Measurements from ENCODE around the gene RNF223.
"Not testable (repeated sequence)": the region's sequence is repeated elsewhere in the genome, so short reads cannot be mapped to it uniquely, and the experiment has no call there.

Gene RNF223

GRCh38 chr1:1106510-1107221 is 32.6 kb upstream of the RNF223 start:
- no peak for DNase-seq

DNA sequence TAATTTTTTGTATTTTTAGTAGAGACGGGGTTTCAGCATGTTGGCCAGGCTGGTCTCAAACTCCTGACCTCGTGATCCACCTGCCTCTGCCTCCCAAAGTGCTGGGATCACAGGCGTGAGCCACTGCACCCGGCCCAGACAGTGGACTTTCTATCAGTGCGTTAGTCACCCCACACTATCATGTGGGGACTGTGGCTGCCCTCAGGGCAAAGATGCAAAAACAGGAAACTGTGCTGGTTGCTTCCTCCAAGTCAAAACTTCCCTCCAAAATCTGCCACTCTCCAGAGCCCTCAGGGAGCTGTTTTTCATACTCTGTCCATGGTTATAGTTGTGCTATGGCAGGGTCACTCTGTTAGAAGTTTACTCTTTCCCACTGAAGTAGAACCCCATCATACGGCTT is 30.0 kb upstream of the RNF223 start:
- DNase-seq: not testable (repeated sequence)

DNA sequence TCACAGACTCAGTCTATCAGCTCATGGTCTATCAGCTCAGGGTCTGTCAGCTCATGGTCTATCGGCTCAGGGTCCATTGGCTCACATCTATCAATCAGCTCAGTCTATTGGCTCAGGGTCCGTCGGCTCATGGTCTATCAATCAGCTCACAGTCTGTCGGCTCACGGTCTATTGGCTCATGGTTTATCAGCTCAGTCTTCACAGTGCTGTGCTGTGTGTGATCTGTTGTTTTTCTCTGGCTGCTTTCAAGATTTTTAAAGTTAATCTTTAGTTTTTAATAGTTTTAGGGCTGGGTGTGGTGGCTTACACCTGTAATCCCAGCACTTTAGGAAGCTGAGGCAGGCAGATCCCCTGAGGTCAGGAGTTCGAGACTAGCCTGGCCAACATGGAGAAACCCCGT is 27.4 kb upstream of the RNF223 start:
- DNase-seq: no peak

- no peak for DNase-seq
Observed at GRCh38 chr1:1100296-1100695, 26.2 kb upstream of the RNF223 start.

- DNase-seq: no peak
Observed at GRCh38 chr1:1099506-1100183, 25.5 kb upstream of the RNF223 start.

GRCh38 chr1:1098681-1099421 is 24.7 kb upstream of the RNF223 start:
- no peak for DNase-seq

- DNase-seq: not testable (repeated sequence)
Observed at GRCh38 chr1:1096136-1096535, 22.0 kb upstream of the RNF223 start.

DNA sequence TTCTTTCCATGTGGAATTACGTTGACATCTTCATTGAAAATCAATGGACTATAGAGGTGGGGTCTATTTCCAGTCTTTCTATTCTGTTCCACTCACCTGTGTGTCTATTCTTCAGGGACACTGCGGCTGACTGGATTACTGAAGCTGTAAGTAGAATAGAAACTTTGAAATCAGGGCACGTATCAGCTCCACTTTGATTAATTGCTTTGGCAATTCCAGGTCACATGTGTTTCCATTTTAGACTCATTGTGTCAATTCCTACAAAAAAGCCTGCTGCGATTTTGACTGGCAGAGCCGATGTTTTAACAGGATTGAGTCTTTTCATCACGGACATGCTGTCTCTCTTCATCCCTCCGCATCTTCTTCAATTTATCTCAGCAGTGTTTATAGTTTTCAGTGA is 20.9 kb upstream of the RNF223 start:
- DNase-seq: no peak

DNA sequence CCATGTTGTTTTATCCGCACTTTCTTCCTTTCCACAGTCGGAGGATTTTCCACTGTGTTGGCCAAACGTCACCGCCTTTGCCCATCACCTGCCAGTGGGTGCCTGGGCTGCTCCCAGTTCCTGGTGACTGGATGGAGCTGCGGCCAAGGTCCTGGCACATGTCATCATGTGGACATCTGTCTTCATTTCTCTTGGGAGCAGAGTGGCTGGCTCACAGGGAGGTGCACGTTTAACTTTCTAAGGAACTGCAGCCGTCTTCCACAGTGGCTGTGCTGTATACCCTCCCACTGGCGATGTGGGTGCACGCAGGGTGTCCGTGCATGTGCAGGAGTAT is 19.5 kb upstream of the RNF223 start:
- DNase-seq: no peak

- no peak for DNase-seq
Observed at GRCh38 chr1:1092894-1093609, 18.9 kb upstream of the RNF223 start.

GRCh38 chr1:1092149-1092855 is 18.2 kb upstream of the RNF223 start:
- DNase-seq: no peak

DNA sequence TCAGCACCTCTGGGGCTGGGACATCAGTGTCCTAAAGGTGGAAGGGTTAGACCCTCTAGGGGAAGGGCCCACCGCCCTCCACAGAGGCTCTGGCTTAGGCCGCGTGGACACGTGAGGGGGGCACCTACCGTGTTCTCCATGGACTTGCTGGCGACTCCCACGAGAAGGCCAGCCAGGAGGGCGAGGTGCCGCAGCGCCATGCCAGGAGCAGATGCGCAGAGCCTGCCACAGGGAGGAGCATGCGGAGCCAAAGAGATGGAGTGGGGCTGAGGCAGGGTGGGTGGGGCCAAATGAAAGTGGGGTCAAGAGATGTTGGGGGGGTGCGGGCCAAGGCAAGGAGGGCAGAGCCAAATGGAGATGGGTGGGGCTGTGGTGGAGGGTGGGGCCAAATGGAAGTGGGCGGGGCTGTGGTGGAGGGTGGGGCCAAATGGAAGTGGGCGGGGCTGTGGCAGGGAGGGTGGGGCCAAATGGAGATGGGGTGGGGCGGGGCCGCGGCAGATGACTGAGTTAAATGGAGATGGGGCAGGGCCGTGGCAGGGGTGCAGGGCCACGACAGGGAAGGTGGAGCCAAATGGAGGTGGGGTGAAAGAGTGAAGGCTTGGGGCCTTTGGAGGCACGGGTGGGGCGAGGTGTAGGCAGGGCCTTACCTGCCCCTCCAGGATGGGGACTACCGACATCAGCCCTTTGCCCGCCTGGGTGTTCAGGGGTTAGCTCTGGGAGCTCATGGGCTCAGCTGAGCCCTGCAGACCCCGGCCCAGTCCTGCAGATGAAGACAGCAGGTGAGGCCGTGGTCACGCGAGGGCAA is 17.4 kb upstream of the RNF223 start:
- no peak for DNase-seq

- DNase-seq: no peak
Observed at GRCh38 chr1:1090424-1091343, 16.6 kb upstream of the RNF223 start.

DNA sequence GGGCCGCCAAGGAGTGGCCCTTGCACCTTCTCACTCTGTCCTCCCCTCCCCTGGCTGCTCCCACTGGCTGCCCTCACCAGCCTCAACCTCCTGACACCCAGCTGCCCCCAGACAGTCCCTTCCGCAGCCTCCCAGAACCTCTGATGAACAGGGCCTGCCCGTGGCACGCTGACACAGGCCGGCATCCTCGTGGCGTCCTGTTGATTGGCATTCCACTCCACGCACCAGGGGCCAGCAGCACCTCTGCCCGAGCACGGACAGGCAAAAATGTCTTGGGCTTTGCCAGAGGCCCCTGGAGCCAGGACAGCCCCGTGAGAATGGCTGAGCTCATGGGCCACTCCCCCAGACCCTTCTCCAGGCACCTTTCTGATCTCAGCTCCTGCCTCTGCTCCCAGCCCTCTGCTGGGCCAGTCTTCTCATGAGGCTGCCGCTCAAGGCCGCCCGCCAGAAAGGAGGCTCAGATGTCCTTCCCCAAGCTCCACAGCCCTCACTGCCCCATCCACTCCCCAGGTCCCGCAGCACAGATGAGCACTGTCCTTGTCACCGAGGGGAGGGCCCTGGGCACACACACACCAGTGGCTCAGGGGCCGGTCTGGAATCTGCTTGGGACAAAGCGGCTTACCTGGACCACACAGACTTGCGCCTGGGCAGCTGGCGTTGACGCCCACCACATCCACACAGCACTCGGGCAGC is 15.8 kb upstream of the RNF223 start:
- no peak for DNase-seq

- DNase-seq: no peak
Observed at GRCh38 chr1:1088801-1089680, 14.9 kb upstream of the RNF223 start.

DNA sequence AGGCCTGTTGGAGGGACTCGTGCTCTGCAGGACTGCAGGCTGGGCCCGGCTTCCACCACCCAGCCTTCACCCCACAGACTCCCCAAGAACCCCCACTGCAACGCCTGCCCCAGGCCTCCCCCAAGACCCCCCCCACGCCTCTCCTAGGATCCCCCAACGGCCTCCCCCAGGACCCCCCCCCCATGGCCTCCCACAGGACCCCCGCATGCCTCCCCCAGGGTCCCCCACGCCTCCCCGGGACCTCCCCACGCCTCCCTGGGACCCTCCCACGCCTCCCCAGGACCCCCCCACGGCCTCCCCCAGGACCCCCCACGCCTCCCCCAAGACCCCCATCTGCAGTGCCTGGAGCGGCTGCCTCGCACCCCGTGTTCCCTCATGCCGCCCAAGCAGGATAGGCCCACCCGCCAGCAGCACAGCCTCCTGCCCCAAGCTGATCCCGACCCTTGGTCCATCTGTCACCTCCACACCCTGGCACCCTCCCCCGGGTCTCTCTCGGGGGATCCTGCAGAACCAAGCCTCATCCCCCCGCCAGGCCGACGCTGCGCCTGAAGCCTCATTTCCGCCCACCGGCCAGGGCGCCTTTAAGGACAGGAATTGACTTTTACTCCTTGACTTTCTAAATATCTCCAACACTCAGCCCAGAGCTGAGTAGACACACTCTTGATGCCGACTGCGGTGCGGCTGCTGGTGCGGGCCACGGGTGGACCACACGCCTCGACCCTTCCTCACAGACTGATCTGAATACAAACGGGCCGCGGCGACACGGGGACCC is 14.1 kb upstream of the RNF223 start:
- DNase-seq: no peak

DNA sequence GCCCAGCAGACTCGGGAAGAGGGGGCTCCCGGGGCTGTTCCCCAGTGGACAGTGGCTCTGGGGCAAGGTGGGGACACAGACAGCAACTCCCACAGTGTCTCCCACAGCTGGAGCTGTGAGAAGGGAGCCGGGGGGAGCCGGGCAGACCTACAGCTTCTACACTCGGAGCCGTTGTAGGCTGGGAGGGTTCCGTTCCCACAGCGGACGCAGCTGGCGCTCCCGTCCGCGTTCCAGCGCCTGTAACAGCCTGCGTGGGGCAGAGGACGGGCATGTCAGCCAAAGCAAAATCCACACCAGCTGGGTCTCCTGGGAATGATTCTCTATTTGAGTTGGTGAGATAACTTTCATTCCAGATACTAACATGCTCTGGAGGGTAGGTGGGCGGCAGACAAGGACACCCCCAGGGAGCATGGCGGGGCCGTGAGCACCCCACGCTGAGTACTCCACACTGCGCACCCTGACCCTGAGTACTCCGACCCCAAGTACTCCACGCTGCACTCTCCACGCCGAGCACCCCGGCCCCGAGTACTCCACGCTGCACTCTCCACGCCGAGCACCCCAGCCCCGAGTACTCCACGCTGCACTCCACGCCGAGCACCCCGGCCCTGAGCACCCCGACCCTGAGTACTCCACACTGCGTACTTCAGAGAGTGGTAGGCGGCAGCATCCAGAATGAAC is 13.4 kb upstream of the RNF223 start:
- DNase-seq: no peak

DNA sequence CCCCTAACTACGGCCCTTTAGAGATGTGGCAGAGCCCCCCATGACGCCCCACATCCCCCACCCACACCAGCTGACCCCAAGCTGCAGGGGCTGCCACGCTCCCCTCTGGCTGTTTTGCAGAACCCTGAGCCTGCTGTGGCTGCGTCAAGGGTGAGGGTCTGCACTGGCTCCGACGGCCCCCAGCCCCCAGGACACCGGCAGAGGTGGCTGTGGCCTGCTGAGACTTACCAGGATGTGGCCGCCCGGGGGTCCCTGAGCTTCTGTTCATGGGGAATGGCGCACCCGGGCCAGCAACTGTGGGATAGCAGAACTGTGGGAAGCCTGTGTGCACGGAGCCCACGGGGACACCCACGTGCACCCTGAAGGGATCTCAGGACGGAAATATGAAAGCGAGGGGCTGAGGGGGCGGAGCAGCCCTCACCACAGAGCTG is 12.8 kb upstream of the RNF223 start:
- DNase-seq: no peak
